ENCODE results near the gene CRELD2.

CRELD2 gene

DNA sequence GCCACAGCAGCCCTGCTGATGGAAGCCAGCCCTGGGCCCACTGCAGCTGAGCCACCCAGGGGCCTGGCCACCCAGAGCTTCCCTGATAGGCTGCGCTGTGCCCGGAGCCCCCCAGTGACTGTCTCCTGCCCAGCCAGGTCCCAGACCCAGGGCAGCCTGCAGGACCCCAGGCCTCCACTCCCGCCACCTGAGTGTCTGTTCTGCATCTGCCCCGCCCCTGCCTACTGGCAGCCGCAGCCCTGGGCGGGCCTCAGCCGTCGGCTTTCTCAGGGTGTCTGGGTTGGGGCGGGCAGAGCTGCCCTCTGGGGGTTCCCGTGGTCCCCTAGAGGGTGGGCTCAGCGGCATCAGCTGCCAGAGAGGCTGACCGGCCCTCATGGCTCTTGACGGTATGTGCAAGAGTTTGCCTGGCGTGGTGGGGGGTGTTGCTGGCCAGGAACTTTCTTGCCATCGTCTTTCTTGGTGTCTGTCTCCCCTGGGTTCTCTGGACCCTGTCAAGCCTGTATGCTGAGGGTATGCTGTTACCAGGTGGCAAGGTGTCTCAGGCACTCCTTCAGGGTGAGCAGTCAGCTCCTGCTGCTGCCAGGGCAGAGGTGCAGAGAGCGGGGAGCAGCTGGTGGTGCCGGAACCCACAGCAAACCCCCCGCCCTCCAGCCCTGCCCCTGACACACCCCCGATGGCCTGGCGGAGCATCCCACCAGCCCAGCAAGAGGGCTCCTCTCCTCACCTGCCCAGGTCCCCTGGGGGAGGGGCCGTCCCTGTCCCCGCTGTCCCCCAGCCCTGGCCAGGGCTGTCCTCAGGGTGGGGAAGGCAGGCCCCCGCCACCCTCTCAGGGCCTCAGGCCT is 29.9 kb downstream of the CRELD2 start:
- FAIRE-seq = no peak

DNA sequence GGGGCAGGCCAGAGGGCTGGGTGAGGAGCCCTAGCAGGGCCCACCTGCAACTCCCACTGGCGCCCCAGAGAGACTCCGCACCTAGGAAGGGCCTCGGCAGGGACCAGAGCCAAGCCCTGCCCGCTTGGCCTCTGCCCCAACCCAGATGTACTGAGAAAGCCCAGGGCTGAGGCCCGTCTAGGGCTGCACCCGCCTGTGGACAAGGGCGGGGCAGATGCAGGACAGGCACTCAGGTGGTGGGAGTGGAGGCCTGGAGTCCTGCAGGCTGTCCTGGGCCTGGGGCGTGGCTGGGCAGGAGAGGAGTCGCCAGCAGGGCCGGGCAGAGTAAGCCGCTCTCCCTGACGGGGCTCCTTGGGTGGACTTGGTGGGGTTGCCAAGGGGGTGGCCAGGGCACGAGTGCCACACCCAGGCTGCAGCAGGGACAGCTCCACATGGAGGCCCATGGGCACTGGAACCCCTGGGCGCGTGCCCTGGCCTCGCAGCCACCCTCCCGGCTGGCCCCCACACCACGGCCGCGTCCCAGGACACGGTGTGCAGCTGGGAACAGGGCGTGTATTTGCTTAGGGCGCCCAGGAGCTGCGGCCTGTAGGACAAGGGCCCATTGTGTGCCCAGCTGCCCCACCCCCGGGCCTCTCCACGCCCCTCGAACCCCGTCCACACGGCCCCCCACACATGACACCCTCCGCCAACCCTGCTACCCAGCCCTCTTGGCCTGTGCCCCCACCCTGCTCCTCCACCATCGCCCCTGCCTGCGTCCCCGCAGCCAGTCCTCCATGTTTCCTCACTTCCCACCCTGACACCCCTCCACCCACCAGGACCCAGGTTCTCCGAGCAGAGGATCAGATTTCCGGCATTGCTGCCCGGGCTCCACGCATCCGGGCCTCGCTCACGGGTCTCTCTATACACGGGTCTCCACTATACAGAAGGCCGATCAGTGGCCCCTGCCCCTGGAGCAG is 30.8 kb downstream of the CRELD2 start:
- no peak for FAIRE-seq

DNA sequence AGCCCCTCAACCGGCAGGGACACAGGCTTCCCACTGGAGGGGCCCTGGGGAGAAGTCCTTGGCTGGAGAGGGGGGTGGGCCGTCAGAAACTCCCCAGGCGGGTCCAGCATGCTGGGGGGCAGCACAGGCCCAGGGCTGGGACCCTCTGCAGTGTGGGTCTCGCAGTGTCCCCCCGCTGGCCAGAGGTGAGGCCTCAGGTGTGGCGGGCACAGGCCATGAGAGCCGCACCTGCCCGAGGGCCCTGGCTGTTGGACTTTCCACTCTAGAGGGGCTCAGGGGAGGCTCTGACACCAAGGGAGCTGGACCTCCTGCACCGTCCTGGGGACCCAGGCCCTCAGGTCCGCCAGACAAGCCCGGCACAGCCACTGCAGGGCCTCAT is 31.5 kb downstream of the CRELD2 start:
- FAIRE-seq = no peak

DNA sequence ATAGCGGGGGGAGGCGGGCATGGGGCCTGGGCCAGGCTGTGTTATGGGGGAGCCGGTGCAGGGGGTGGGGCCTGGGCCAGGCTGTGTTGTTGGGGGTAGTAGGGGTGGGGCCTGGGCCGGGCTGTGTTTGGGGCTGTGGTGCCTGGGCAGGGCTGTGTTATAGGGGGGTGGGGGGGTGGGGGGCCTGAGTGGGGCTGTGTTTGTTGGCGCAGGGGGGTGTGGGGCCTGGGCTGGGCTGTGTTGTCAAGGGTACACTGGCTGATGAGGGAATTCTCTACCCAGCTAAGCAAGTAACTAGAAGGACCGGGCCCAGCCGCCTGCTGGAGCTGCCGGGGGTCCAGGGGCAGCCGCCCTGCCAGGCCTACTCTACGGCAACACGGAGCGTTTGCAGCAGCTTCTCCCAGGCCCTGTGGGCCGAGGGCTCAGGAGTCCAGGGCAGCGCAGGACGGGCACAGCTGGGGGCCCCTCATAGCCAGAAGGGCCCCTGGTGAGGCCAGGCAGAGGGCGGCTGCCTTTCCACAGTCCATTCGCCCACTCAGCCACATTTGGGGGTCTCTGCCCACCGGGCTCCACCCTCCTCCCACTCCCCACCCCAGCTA is 32.1 kb downstream of the CRELD2 start:
- no peak for FAIRE-seq

DNA sequence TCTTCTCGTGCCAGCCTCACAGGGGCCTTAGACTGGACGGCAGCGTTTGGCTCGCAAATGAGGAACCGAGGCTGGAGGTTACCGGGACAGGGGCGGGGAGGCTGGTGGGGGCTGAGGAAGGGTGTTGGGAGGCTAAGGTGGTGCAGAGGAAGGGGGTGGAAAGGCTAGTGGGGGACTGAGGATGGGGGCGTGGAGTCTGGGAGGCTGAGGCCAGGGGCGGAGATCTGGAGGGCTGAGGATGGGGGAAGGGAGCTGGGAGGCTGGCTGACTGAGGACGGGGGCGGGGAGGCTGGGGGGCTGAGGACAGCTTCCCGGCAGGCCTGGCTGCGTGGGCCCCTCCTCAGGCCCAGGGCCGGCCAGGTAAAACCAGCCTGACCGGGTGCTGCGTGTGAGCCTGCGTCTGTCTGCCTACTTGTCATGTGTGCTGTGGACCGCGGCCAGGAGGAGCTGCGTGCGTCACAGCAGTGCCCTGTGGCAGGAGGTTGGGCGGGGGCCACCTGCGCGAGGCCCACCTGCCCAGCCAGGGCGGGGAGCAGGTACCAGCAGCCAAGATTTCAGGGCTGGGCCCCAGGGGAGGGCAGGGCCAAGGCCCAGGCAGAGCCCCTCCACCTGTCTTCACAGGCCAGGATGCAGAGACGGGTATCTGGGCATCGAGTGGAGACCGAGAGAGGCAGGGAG is 32.7 kb downstream of the CRELD2 start:
- no peak for FAIRE-seq

DNA sequence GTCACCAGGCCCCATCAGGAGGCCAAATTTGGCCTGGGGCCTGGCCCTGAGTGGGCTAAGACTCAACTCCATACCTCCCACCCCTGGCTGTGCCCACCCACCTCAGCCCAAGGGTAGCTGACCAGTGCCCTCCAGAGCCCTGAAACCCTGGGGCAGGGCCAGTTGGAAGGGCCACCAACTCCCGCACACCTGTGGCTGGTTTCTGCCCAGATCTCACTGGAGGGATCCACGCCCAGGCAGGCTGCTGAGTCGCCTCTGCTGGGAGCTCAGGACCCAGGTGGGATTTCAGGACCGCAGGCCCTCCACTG is 33.2 kb downstream of the CRELD2 start:
- FAIRE-seq = no peak

DNA sequence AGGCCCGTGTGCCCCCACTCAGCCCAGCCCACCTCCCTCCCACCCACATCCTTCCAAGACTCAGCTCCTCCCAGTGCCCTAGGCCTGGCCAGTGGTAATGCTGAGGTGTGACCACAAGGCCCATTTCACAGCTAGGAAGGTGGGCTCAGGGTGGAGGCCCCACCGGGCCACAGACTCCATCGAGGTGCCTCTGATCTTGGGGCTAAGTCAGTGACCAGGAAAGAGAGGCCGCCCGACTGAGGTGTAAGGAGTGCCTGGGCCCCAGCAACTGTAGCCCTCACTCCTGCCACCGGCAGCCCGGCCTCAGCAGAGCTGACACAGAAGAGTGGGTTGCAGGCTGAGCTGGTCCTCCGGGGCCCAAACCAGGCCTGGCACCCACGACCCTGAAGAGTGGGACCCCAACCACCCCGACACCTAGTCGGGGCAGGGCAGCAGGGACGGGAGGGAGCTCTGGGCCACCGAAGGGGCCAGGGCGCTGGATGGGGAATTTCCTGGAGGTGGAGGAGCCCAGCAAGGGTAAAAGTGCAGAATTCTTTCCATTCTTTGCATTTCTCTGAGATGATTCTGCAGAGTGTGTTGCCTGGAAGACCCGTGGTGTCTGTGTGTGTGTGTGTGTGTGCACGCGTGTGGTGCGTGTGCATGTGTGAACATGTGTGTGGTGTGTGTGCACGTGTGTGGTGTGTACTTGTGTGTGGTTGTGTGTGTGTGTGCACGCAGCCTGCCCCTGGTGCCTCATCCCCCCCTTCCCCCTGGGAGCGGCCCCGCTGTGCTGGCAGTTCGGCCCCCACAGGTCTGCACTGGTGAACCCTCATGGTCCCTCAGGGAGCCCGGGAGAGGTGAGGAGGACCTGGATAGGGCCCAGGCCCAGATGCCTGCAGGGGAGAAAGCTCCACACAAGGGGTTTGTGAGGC is 33.8 kb downstream of the CRELD2 start:
- peak; percentile 92 for FAIRE-seq

DNA sequence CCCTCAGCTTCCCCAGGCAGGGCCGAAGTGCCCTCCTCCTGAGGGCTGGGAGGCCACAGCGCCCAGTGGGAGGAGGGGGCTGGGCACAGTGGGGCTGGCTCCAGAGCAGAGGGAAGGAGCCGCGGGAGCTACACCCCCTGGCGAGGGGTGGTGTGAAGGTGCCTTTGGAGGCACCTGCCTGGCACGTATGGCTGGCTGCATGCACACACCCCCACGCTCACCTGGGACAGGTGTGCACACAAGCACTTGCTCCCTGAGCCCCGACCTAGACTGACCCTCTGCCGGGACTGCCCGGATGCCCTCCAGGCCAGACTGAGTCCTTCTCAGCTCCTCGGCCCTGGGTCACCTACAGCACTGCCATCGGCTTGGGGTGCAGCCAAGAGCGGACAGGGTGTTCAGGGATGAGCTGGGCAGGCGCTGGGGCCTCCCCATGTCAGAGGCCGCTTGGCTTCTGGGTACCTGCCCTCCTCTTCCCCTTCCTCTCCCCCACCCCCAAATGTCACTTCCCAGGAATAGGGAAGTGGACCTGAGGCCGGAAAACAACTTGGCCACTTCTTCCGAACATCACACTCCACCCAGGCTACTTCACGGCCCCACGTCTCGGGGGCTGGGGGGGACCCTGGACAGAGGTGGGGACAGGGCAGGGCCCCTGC is 34.7 kb downstream of the CRELD2 start:
- no peak for FAIRE-seq

DNA sequence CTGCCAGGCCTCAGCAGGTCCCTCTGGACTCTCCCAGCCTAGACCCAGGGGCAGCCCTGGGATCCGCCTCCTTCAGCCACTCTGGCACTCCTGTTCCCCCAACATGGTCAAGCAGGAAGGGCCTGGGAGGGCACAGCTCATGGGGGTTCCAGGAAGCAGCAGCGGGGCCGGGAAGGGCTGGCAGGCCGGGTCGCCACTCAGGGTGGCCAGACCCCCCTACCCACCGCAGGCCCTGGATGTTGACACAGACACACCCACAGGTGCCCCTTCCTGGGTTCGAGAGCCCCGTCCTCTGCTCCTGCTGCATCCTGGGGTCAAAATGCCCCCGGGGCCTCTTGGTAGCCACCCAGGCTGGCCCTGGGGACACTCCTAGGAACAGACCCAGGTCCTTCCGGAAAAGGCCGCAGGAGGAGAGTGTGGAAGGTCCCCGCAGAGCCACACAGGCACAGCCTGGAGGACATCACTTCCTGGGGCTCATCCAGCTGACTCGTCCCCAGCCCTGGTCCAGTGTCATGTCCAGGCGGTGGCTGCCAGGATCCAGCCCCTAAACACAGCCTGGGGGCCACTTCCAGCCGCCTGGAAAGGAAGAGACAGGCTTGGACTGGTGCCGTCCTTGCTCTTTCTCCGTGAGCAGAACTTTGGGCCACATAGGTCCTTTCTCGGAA is 35.4 kb downstream of the CRELD2 start:
- no peak for FAIRE-seq

DNA sequence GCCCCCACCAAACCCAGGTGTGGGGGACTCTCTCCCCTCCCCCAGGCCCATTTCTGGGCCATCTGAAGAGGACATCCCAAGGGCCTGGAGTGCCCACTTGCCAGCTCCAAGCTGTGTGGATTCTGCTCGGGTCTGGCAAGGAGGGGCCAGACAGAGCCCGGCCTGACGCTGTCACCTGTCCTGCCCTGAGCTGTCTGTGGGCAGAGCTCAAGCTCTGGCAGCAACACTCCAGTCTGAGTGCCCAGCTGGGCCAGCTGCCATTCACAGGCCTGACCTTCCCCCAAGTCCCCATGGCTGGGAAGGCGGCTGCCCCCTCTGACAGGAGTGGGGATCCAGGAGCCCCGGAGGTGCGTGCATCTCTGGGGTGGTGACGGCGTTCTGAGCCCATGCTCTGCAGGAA is 35.9 kb downstream of the CRELD2 start:
- FAIRE-seq = no peak

DNA sequence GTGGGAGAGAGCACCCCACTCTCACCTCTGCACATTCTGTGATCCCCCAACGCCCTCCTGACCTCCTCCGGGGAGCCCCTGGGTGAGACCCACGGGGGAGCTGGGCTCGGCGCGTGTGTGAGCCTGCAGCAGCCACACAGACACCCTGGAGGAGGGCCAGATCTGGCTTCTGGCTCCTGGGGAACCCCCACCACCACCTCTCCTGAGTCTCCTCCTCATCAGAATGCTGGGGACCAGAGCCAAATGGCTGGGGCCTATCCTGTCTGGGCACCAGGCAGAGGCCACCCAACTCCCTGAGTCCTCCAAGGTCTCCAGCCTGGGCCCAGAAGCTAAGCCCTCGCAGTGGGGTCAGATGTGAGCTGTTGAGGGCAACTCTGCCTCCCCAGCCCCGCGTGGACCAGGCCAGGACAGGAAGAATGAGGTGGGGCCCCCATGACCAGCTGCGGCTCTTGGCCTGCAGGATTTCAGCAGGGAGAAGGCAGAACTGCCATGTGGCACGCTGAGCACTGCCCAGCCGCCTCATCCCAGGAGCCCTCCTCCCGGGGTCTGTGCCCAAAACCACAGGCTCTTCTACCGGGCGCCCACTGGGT is 36.7 kb downstream of the CRELD2 start:
- FAIRE-seq = no peak

DNA sequence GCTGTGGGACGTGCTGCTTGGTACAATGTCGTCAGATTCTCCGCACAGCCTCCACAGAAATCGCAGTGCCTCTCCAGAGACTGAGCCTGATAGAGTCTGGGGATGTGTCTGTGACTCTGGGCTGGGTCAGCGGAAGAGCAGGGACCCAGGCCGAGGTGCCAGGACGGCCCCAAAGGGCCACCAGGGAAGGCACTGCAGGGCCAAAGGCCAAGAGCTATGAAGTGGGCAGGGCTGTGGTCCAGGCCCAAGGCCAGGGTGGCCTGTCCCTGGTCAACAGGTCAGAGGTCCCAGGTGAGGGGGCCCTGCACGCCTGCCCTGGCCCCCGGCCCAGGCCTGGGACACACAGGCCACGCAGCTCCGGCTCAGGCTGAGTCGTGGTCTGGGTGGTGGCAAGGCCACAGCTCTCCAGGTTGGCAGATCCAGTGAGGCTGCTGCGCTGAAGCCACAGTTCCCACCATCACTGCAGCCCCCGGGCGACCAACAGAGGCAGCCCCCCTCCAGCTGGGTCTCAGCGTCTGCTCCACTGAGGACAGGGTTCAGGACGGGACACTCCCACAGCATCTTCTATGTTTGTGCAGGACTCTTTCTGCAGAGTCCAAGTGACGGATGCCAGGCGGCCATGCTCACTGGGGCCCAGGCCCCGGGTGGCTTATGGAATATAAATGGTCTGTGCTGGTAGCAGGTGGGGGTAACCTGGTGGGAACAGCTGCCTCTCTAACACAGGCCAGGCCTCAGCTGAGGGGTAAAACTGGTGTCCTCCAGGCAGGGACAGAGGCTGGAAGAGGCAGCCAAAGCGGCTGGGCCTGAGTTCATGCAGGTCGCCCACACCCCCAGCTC is 37.4 kb downstream of the CRELD2 start:
- FAIRE-seq = no peak

DNA sequence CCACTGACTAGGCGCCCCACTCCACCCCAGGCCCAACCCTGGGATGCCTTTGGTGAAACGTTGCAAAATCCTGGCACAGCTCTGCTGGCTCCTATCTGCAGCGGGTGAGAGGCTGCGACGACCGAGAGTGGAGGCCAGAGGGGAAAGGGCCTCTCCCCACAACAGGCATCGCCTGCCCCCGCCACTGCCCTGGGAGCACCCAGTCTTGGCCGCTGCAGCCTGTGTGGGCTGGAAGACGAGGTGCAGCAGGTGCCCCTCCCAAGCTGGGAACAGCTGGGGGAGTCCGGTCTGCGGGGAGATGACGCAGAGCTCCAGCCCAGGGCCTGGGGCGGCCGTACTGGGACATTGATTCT is 38.0 kb downstream of the CRELD2 start:
- no peak for FAIRE-seq

DNA sequence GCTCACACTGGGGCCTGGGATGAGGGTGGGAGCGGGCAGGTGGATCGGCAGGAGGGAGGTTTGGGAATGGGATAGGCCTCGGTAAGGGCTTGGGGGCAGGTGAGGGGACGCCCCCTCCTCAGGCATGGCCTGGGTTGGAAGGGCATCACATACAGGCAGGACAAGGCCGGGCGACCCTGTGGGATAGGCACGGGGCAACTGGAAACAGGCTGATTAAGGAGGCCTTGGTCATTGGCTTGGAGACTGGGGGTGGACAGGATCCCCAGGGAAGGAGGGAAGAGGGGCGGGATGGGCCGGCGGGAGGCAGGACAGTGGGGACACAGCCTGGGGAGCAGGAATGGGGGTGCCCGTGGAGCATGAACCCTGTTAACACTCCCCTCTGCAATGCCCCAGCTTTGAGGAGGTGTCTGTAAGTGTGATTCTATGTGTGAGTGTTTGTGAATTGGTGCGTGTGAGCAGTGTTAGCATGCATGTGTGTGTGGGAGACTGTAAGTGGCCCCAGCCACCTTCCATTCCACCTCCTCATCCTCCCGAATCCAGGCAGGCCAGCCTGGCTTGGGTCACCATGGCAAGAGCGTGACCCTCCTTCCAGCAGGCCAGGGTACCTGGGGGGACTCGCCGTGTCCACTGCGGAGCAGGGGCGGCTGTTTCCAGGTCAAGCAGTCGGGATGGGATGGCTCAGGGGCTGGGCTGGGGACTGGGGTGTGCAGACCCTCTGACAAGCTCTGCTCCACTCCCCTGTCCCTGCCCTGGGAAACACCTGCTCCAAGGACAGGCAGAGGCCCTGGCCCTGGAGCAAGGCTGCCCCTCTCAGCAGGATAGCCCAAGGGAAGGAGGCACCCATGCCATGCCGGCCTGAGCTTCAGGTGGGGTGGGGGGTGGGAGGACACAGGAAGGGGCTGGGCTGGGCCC is 38.7 kb downstream of the CRELD2 start:
- FAIRE-seq = no peak

DNA sequence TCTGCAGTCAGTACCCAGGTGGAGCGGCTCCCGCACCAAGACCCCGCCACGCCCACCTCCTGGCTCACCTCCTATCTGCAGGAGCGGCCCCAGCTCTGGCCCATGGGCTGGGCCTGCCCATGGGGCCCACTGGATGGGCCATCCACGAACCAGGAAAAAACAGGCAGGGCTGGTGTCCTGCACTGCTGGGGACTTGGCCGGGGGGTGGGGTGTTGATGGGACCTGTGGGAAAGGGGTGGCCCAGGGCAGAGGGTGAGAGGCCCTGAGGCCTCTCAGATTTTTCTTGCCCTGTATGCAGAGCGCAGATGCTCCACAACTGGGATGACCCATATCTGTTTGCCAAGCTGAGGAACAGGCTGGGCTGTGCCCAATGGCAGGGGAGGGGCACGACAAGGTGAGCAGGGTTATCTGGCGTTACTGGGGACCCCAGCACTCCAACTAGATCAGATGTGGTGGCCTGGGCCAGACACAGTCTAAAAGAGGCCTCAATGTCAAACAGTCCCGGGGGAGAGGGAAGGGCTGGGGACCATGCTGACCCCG is 39.5 kb downstream of the CRELD2 start:
- FAIRE-seq = no peak

DNA sequence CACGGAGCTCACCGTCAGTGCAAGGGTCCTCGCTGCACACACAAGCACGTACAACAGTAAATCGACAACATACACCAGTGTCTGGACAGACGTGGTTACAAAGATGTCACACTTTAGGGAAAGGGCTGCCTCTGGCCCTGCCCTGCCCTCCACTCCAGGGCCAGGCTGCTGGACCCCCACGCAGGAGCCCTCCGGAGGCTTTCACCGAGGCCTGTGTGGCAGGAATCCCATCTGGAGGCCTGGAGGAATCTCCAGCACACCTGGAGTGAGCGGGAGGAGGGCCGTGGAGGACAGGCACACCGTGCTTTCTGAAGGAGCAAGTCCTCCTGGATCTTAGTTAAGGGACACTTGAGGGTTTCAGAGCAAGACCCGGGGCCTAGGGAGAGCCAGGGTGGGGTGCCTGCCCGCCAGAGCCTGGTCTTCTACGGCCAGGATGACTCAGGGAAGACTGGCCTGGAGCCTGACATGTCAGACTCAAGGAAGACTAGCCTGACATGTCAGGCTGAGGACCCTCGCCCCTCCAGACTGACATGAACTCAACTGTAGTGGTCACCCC is 40.0 kb downstream of the CRELD2 start:
- no peak for FAIRE-seq

DNA sequence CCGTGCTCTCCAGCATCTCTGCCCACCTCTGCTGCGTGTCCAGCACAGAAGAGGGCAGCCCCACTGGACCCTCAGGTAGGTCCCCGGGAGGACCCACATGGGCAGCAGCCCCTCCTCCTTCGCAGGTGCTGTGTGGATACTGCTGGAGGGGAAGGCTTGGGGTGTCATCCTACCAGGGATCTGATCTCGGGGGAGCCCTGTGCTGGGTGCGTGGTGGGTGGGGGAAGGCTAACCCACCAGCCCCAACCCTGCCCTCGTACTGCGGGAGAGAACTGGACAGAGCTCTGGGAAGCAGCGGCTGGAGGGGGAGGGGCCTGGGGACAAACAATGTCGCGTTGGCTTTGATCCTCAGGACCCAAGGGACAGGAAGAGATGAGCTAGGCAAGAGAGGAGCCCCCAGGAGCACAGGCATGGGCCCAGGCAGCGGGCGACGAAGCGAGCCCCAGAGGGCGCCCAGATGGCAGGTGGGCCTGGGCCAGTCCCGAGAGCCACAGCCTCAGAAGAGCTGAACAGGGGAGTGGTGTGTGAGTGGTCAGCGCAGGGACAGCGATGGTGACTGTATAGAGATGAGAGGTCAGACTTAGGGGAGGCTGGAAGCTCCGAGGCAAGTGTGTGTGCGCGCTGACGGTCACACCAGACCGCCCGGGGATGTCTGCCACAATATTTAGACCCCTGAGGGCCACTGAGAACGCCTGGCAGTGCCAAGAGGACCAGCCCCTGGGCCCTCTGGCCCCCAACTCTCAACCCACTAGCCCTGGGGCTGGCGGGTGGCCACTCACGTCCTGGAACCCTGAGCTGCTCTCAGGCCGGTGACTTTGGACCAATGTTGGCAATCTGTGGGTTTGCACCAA is 40.7 kb downstream of the CRELD2 start:
- FAIRE-seq = no peak
